Measurements from ENCODE around the gene NRIP3.

DNA sequence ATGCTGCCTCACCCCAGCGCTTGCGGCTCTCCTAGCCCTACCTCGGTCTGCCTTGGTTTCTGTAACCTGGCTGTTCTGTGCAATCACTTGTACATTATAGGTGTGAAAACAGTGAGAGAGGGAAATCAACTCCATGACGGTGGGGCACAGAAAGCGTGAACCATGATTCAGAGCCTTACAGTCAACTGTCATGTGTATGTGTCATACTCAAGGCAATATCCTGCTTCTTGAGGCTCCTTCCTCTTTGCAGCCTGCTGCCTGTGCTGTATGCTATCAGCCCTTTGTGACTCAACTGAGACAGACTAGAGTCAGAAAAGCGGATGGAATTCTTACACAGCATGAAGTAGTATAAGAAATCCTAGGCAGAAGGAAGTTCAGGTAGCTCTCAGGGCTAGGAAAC, 2.1 kb downstream of the NRIP3 start:
- TF ChIP-seq, protein P1, sequence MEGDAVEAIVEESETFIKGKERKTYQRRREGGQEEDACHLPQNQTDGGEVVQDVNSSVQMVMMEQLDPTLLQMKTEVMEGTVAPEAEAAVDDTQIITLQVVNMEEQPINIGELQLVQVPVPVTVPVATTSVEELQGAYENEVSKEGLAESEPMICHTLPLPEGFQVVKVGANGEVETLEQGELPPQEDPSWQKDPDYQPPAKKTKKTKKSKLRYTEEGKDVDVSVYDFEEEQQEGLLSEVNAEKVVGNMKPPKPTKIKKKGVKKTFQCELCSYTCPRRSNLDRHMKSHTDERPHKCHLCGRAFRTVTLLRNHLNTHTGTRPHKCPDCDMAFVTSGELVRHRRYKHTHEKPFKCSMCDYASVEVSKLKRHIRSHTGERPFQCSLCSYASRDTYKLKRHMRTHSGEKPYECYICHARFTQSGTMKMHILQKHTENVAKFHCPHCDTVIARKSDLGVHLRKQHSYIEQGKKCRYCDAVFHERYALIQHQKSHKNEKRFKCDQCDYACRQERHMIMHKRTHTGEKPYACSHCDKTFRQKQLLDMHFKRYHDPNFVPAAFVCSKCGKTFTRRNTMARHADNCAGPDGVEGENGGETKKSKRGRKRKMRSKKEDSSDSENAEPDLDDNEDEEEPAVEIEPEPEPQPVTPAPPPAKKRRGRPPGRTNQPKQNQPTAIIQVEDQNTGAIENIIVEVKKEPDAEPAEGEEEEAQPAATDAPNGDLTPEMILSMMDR (optimal IDR thresholded peaks at IDR 0.05 in 1 of 3, IDR thresholded peaks at IDR 0.05 in 1 of 3, conservative IDR thresholded peaks at IDR 0.05 in 1 of 3; ENCODE audit: extremely low read depth in 1 of 3, insufficient read depth in 2 of 3, low read length in 3 of 3): no peak
- TF ChIP-seq EZH2 (IDR thresholded peaks at IDR 0.05; ENCODE audit: low read length): no peak
